Measurements from ENCODE around the gene C2CD4D.

GRCh38 chr1:151837884-151838221 lies 1.8 kb downstream of the C2CD4D start:
- TF ChIP-seq YY1 (IDR thresholded peaks at IDR 0.05; ENCODE audit: insufficient read depth, insufficient read length) = no peak
- no peak for TF ChIP-seq ZNF274 (IDR thresholded peaks at IDR 0.05; ENCODE audit: low read depth, low read length)
- TF ChIP-seq SUZ12 (IDR thresholded peaks at IDR 0.05; ENCODE audit: extremely low read depth, insufficient read depth, insufficient read length) = no peak
